COLO829 (cell line): ENCODE measurements around the gene REL.

Experiments
- DNase-seq: peaks from one replicate; pipeline ENCODE4 v3.0.0; 2012; ENCODE audit warnings: low spot score

Gene REL

DNA sequence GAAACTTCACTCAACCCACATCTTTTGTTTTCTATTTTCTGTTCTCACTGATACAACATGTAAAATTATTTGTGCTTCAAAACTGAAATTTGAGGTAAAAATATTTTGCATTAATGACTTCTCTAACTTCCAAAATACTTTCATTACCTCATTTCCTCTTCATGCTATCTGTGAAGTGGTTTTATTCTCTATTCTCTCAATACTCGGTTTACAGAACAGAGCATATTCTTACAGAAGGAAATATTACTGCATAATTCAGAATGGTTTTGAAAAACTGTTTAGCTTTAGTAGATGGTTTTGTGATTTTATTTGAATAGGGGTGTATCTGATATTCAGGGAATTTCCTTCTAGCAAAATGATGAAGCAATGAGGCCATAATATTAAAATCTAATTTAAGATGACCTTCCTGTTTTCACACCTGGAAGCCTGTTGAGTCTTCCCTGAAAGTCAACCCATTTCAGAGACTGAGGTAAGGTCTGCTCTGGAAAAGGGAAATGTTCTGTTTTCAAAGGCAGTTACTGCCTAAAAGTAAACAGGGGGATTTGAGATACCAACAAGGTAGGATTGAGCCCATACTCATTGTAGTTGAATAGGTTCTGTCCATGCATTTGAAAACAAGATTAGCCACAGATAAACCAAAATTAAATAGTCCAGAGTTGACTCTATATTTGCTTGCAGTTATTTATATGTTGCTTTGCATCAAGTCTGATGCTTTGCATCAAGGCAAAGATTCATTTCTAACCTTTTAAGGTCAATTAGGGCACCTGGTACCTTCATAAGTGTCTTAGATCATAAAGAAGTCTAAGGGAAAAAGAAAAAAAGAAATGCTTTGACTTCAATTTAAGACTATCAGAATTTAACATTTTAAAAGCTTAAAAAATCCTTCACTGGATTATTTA lies 85.4 kb downstream of the REL start:
- no peak for DNase-seq

DNA sequence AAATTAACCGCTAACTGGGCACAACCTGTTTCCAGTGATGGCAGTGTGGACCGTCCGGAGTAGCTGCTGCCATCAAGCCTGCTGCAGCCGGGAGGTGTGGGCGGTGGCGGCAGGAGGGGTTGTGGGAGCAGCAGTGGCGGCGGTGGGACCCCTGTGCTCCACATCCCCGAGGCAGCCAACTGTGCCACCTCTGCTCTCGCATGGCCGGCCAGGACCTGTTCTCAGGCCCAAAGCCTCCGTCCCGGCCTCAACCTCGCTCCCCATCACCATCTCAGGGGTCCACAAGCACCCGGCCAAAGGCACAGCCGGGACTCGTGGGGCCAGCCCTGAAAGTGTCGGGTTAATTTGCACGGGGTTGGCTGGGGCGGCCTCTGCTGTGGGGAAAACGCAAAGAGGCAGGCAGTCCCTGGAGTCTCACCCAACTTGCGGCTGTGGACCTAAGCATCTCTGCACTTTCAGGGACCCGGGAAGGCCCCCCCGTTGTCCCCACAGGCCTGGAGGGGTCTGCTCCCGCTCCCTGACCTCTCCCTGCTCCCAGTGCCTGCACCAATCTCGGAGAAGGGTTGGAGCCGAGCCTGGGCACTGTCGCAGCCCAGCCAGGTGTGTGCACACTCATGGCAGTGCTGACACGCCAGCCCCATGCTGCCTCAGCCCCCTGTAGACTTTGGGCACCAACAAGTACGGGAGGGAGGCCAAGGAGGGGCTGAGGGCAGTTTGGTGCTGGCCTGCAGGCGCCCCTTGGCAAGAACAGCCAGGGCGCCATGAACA lies 91.7 kb downstream of the REL start:
- no peak for DNase-seq

DNA sequence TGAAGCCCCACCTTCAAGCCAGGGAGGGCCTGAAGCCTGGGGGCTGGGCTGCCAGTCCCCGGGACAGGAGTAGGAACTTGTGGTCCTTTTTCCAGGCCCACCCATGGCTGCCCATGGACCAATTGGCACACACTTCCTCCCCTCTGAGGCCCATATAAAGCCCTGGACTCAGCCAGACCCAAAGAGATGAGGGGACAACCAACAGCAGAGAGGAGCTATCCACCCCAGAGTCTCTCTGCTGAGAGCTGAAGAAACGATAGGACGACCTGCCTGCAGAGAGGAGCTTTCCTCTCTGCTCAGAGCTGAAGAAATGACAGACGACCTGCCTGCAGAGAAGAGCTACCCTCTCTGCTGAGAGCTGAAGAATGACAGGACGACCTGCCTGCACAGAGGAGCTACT lies 92.3 kb downstream of the REL start:
- no peak for DNase-seq

DNA sequence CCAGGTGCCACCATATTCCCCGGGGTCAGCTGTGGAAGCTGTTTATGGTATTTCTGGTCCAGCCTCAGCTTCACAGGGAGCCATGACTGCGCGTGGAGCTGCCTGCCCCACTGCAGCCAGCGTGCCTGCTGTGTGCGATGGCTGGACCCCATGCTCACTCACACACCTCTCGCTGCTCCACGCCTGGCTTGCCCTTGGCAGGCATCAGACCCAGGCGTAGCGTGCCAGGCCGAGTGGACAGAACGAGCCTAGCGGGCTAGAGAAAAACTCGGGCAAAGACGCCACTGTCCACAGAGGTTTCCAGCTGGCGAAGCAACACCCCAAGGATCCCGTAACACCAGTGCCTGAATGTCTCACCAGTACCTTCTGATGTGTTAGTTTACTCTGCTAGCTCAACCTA lies 93.3 kb downstream of the REL start:
- DNase-seq = no peak
